ENCODE measurements around the gene NTHL1. TPM values are rescaled to one million over a fixed set of nuclear protein-coding genes. Genes with fewer than 3 reads are reported as not detected.

Gene NTHL1
- total and polyA plus RNA-seq, 2 of the 13 experiments (the other 11 are each of a cell fraction or from before 2014, with no cell fraction given), result 47.5 to 64.9 TPM

- TF ChIP-seq ZGPAT (CRISPR knock-in tag; IDR thresholded peaks at IDR 0.05) (peak; percentile 94), ZNF569 (CRISPR knock-in tag; IDR thresholded peaks at IDR 0.05; ENCODE audit: borderline replicate concordance) (no peak), NR2F2 (IDR thresholded peaks at IDR 0.05; ENCODE audit: borderline replicate concordance, low read depth) (peak; percentile 93), REL (CRISPR knock-in tag; conservative IDR thresholded peaks at IDR 0.05) (peak; percentile 60; the same call in 1 of the 2 replicates), SNAPC5 (CRISPR knock-in tag; IDR thresholded peaks at IDR 0.05; ENCODE audit: borderline replicate concordance) (no peak), ZNF589 (CRISPR knock-in tag; conservative IDR thresholded peaks at IDR 0.05) (0 out of 2 replicates have a peak, but pooled peaks have one; percentile 53), SMC3 (IDR thresholded peaks at IDR 0.05; ENCODE audit: low read length) (no peak), ZHX1 (CRISPR knock-in tag; IDR thresholded peaks at IDR 0.05; ENCODE audit: low read depth) (peak; percentile 72), ZNF136 (CRISPR knock-in tag; IDR thresholded peaks at IDR 0.05; ENCODE audit: low read depth) (no peak), TSC22D2 (CRISPR knock-in tag; IDR thresholded peaks at IDR 0.05; ENCODE audit: borderline replicate concordance) (no peak), ZNF382 (CRISPR knock-in tag; IDR thresholded peaks at IDR 0.05; ENCODE audit: borderline replicate concordance) (no peak), NR3C1 (CRISPR knock-in tag; IDR thresholded peaks at IDR 0.05) (no peak), ZUFSP (CRISPR knock-in tag; IDR thresholded peaks at IDR 0.05; ENCODE audit: borderline replicate concordance) (no peak)
Observed at GRCh38 chr16:2039274-2040031, 8.2 kb downstream of the NTHL1 start (continued).
